GM12872 (cell line): ENCODE data around the gene NMRK1.

Experiments
- TF ChIP-seq, protein P1 (sequence below): IDR thresholded peaks from 3 replicates; pipeline ENCODE4 v1.5.1; 2011; ENCODE audit warnings: low read depth, mild to moderate bottlenecking, low read length, moderate library complexity; ENCODE audit not compliant: insufficient read depth

Gene NMRK1

GRCh38 chr9:75071530-75072122, 16.3 kb downstream of the NMRK1 start:
- TF ChIP-seq, protein P1, sequence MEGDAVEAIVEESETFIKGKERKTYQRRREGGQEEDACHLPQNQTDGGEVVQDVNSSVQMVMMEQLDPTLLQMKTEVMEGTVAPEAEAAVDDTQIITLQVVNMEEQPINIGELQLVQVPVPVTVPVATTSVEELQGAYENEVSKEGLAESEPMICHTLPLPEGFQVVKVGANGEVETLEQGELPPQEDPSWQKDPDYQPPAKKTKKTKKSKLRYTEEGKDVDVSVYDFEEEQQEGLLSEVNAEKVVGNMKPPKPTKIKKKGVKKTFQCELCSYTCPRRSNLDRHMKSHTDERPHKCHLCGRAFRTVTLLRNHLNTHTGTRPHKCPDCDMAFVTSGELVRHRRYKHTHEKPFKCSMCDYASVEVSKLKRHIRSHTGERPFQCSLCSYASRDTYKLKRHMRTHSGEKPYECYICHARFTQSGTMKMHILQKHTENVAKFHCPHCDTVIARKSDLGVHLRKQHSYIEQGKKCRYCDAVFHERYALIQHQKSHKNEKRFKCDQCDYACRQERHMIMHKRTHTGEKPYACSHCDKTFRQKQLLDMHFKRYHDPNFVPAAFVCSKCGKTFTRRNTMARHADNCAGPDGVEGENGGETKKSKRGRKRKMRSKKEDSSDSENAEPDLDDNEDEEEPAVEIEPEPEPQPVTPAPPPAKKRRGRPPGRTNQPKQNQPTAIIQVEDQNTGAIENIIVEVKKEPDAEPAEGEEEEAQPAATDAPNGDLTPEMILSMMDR, result 0 out of 3 replicates have a peak, but pooled peaks have one; percentile 6

DNA sequence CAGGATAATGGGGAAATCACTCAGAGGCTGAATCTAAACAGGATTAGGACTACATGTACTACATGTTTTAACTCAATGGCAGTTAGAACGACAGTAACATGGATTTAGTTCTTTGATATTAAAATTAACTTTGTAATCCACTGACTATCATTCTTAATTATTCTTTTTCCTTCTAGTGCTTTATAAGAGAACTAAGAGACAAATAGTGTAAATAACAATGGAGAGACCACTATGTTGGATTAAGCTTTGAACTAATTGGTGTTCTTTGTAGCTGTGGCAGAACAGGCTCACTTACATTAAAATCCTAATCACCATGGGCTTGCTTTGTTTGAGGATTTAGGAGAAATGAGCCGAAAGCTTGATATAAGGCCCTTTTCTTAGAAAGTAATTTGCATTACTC, 18.8 kb downstream of the NMRK1 start:
- TF ChIP-seq, protein P1, result no peak

DNA sequence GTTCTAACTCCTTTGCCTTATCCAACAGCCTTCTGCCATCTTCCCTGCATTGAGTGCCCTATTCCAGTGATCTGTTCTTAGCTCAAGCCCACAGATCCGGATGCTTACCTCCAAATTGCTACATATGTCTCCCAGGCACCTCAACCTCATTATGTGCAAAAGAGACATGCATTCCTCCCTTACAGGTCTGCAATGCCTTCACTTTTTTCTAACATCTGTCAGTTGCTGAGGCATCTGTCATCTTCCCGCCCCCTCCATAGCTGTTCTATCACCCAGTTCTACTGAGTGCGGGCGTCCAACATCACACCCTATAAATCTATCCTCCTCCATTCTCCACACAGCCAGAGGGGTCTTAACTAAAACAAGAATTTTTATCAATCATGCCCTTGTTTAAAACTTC, 20.1 kb downstream of the NMRK1 start:
- TF ChIP-seq, protein P1, result no peak

GRCh38 chr9:75065510-75065909, 22.4 kb downstream of the NMRK1 start:
- TF ChIP-seq, protein P1, result no peak

GRCh38 chr9:75064307-75065025, 23.5 kb downstream of the NMRK1 start:
- TF ChIP-seq, protein P1, result no peak

DNA sequence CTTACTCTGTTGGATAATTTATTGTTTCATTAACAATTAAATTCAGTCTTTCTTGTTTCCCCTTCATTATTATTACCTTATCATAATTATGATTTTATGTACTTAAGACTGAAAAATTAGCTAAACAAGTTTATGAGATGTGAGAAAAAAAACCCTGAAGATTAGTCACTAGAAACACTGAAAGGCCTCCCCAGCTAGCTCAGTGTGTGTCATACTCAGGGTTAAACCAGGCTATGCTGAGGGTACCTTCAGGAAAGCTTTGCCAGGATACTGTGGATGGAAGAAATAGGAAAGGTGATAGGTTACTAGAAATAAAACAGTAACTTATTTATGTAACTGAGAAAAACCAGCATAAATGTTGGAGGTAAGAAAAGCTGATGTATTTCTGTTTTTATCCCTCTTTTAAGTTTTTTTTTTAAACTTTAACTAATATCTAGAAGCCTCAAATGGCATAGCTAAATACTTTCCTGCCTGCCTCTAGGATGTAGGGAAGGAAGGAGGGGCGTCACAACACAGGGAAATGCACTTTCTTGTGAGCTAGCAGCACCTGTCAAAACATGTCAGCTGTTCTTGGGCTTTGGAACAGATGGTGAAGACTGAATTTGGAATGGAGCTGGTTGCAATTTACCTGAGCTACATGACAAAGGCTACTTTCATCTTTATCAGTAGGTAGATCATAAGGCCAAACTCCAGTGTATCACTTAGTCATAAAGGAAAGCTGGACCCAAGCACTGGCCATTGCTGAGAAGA, 24.2 kb downstream of the NMRK1 start:
- TF ChIP-seq, protein P1, result no peak

GRCh38 chr9:75061169-75061568, 26.8 kb downstream of the NMRK1 start:
- TF ChIP-seq, protein P1, result no peak
